ENCODE data around the gene GLDC. TPM values are rescaled to one million over a fixed set of nuclear protein-coding genes. Genes with fewer than 3 reads are reported as not detected.
"Not testable (repeated sequence)": the region's sequence is repeated elsewhere in the genome, so short reads cannot be mapped to it uniquely, and the experiment has no call there.

Gene GLDC
- total and polyA plus RNA-seq, 5 experiments from 2014 or later = 0.62 TPM; not detected in 4

DNA sequence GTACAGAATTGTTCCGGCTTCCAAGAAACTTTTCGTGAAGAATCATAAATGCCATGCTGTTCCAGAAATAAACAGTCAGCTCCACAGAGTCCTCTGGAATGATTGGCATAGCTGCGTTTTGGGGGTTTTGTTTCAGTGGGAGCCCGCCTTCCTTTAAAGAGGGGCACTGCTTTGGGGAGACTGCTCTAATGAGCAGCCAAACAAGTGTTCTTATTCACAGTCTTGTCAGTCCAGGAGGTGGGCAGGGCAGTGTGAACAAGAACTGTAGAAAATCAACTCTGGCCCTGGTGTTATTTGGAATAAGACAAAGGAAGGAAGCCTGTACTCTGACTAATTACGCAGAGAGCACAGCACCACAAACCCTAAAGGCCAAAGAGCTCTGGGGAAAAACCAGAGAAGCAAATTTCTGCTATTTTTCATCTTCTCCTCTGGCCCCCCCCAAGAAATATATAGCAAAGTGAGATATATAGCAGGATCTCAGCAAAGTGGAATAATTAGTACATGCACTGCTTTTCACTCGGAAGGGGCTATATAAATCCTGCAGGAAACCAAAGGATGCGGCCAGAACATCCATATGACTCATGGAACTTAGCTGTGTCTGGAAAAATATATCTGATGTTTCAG lies 92.9 kb downstream of the GLDC start:
- H3K27ac Mint-ChIP-seq = no peak overlapping the region
- DNase-seq (no peak), ATAC-seq (no peak)
- no peak overlapping the region for H3K4me3 Mint-ChIP-seq
- H3K36me3 Mint-ChIP-seq = no peaks in the 10 kb centered on the region
- POLR2A ChIA-PET = no interaction called here
- H3K27me3 Mint-ChIP-seq = peaks cover 0 to 4% (median 0%) of the 10 kb centered on the region in 5 donors
- no peaks in the 10 kb centered on the region for H3K9me3 Mint-ChIP-seq
- no peaks in the 10 kb centered on the region for H3K4me1 Mint-ChIP-seq

DNA sequence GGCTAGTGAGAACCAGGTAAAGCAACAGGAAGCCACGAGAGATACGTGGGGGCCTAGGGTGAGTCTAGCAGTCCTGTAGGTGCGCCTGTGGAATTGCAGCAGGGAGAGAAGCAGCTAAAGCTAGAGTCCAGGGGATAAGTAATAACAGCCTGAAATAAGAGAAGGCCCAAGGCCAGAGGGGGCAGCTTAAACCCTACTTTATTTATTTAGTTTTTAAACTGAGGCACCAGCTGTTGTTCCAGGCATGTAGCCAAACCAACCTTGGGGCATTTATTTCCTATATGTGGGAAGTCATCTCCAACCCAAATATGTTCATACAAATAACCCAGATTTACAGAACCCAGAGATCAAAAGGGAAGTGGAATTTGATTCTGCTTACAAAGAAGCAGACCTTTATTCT lies 93.5 kb downstream of the GLDC start:
- no peaks in the 10 kb centered on the region for H3K9me3 Mint-ChIP-seq
- no peaks in the 10 kb centered on the region for H3K4me1 Mint-ChIP-seq
- H3K27me3 Mint-ChIP-seq = peaks cover 0 to 4% (median 0%) of the 10 kb centered on the region in 5 donors
- no peak for ATAC-seq
- POLR2A ChIA-PET = no interaction called here
- no peak overlapping the region for H3K4me3 Mint-ChIP-seq
- no peak for DNase-seq
- no peaks in the 10 kb centered on the region for H3K36me3 Mint-ChIP-seq
- H3K27ac Mint-ChIP-seq = no peak overlapping the region

DNA sequence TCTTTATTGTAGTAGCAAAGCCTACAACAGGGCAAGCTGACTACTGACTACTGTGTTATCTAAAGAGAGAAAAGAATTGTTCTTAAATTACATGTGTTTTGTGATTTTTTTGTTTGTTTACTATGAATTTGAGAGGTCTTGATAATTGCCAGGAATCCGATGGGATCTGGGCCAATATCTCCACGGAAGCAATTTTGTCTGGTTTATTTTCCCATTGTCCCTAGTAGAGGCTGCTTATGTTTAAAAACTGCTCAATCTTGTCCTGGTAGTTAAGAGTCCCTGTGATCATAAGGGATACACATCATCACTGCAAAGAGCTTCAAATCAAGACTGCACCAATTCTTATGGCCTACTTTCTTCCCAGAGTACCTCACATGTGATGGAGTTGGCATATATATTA lies 94.4 kb downstream of the GLDC start:
- no peaks in the 10 kb centered on the region for H3K9me3 Mint-ChIP-seq
- ATAC-seq = no peak
- peaks cover 0 to 2% (median 0%) of the 10 kb centered on the region in 5 donors for H3K27me3 Mint-ChIP-seq
- no peaks in the 10 kb centered on the region for H3K4me1 Mint-ChIP-seq
- peak overlapping the region in 1 of 10 donors; percentile 3 for H3K27ac Mint-ChIP-seq
- H3K4me3 Mint-ChIP-seq = no peak overlapping the region
- POLR2A ChIA-PET = no interaction called here
- H3K36me3 Mint-ChIP-seq = no peaks in the 10 kb centered on the region
- no peak for DNase-seq

GRCh38 chr9:6549106-6549800 lies 96.3 kb downstream of the GLDC start:
- POLR2A ChIA-PET = no interaction called here
- Mint-ChIP-seq H3K9me3 (no peaks in the 10 kb centered on the region), H3K4me3 (no peak overlapping the region), H3K27me3 (peaks cover 0 to 1% (median 0%) of the 10 kb centered on the region in 5 donors), H3K36me3 (no peaks in the 10 kb centered on the region), H3K27ac (no peak overlapping the region), H3K4me1 (no peaks in the 10 kb centered on the region)
- ATAC-seq (no peak), DNase-seq (no peak)

DNA sequence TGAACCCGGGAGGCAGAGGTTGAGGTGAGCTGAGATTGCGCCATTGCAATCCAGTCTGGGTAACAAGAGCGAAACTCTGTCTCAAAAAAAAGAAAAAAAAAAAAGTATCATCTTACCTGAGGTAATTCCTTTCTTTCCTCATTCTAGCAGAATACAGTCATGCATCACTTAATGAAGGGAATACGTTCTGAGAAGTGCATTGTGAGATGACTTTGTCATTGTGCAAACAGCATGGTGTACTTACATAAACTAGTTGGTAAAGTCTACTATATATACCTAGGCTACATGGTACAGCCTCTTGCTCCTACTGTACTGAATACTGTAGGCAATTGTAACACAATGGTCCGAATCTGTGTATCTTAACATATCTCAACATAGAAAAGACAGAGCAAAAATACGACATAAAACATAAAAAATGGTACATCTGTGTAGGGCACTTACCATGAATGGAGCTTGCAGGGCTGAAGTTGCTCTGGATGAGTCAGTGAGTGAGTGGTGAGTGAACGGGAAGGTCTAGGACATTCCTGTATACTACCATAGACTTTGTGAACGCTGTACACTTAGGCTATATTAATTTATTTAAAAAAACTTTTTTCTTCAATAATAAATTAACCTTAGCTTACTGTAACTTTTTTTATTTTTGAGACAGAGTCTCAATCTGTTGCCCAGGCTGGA lies 100.4 kb downstream of the GLDC start:
- Mint-ChIP-seq H3K27ac (no peak overlapping the region), H3K36me3 (no peaks in the 10 kb centered on the region), H3K27me3 (peaks cover 0 to 2% (median 0%) of the 10 kb centered on the region in 5 donors), H3K4me3 (no peak overlapping the region), H3K9me3 (no peaks in the 10 kb centered on the region), H3K4me1 (no peaks in the 10 kb centered on the region)
- DNase-seq = no peak
- POLR2A ChIA-PET = no interaction called here
- ATAC-seq = no peak

- no peak for DNase-seq
- Mint-ChIP-seq H3K36me3 (no peaks in the 10 kb centered on the region), H3K9me3 (no peaks in the 10 kb centered on the region), H3K4me3 (no peak overlapping the region), H3K27ac (peak overlapping the region in 1 of 10 donors; percentile 7), H3K4me1 (no peaks in the 10 kb centered on the region), H3K27me3 (peaks cover 0 to 4% (median 2%) of the 10 kb centered on the region in 5 donors)
- no peak for ATAC-seq
- POLR2A ChIA-PET = no interaction called here
These were observed 102.3 kb downstream of the GLDC start for GRCh38 chr9:6543204-6543603.

DNA sequence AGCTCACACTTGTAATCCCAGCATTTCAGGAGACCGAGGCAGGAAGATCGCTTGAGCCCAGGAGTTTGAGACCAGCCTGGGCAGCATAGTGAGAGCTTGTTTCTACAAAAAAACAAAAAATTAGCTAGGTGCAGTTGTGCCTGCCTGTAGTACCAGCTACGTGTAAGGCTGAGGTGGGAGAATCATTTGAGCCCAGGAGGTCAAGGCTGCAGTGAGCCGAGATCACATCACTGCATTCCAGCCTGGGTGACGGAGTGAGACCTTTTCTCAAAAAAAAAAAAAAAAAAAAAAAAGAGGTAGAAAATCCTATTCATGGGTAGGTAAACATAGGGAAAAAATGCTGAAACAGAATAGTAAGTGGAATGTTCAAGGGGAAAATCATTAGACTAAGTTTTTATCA lies 102.9 kb downstream of the GLDC start:
- H3K9me3 Mint-ChIP-seq, POLR2A ChIA-PET, H3K4me1 Mint-ChIP-seq, H3K4me3 Mint-ChIP-seq, H3K27me3 Mint-ChIP-seq, H3K36me3 Mint-ChIP-seq, DNase-seq, ATAC-seq: not testable (repeated sequence)
- H3K27ac Mint-ChIP-seq = peak overlapping the region in 1 of 10 donors; percentile 7

DNA sequence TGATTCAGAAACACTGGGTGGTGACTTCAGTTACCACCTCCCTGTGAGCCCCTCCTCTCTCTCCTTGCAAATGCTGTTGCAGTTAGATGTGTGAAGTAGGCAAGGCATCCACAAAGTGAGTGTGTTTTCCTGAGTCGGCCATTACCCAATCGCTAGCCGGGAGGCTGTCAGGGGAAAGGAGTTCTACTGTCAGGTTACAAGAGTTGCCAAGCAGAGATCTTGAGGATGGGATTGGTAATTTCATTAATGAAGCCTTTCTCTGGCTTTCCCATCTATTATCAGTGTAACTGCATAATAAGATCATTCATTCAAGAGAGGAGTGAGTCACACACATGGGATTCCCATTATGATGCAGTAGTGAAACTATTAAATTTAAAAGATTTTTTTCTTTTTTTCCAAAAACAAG lies 106.9 kb downstream of the GLDC start:
- ATAC-seq (no peak), DNase-seq (no peak)
- H3K36me3 Mint-ChIP-seq = no peaks in the 10 kb centered on the region
- no peaks in the 10 kb centered on the region for H3K9me3 Mint-ChIP-seq
- no peaks in the 10 kb centered on the region for H3K4me1 Mint-ChIP-seq
- H3K27ac Mint-ChIP-seq = no peak overlapping the region
- POLR2A ChIA-PET = no interaction called here
- peaks cover 0 to 9% (median 6%) of the 10 kb centered on the region in 5 donors for H3K27me3 Mint-ChIP-seq
- no peak overlapping the region for H3K4me3 Mint-ChIP-seq

DNA sequence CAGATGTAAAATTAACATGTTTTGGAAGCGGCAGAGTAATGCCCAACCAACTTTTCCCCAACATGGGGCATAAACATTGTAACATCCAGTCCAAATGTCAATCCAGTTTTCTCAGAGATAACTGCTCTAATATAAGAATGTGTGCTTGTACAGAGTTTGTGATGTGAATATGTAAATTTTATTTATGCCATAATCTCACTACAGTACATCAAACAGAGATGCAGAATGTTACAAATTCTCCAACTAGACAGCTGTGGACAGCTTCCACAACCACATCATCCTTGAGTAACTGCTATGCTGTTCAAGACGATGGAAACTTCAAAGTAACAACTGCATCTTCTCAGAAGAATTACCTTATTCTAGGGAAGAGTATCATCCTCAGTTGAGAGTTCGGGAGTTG lies 109.9 kb downstream of the GLDC start:
- H3K4me1 Mint-ChIP-seq = no peaks in the 10 kb centered on the region
- POLR2A ChIA-PET = no interaction called here
- ATAC-seq (no peak), DNase-seq (no peak)
- H3K27me3 Mint-ChIP-seq = peaks cover 0 to 9% (median 5%) of the 10 kb centered on the region in 5 donors
- H3K36me3 Mint-ChIP-seq = no peaks in the 10 kb centered on the region
- H3K27ac Mint-ChIP-seq = no peak overlapping the region
- H3K4me3 Mint-ChIP-seq = no peak overlapping the region
- H3K9me3 Mint-ChIP-seq = no peaks in the 10 kb centered on the region

DNA sequence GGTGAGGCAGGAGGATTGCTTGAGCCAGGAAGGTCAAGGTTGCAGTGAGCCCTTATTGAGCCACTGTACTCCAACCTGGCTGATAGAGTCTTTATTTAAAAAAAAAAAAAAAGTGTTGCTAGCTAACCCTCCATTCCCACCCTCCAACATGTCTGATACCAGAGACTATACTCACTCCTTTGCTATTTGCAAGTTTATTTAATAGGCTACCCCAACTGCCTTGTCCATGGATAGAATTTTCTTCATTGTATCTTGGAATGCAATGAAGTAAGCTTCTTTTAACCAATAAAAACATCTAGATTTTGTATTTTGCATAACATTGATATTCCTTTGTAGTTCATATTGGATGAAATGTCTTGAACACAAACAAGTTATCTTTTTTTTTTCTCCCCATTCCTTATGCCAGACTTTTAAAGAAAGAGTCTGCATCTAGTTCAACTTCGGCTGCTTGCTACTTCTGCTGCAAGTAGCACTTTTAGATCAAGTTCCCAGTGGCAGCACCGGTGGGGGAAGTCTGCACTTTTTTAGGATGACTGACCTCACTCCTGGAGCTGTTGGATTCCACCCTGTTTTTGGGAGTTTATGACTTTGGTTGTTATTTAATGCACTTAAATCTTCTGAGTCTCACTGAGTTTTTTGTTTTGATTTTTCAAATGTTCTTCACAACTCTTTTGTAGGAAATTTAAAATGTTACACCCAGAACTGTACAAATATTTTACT lies 120.0 kb downstream of the GLDC start:
- Mint-ChIP-seq H3K36me3 (peaks cover 18 to 34% (median 27%) of the 10 kb centered on the region in 3 donors), H3K4me1 (no peaks in the 10 kb centered on the region), H3K27ac (no peak overlapping the region), H3K27me3 (no peaks in the 10 kb centered on the region), H3K9me3 (peaks cover 3 to 26% (median 10%) of the 10 kb centered on the region in 9 donors), H3K4me3 (no peak overlapping the region)
- no peak for ATAC-seq
- no peak for DNase-seq
- POLR2A ChIA-PET = interaction anchor here (0.7 kb wide), 2 partner anchors 79 to 236 kb away, joined by 3 to 4 read pairs; no protein-coding TSS in a partner anchor

GRCh38 chr9:6522263-6522662 lies 123.3 kb downstream of the GLDC start:
- ATAC-seq (no peak), DNase-seq (no peak)
- H3K27ac Mint-ChIP-seq = no peak overlapping the region
- H3K9me3 Mint-ChIP-seq = peaks cover 3 to 26% (median 10%) of the 10 kb centered on the region in 9 donors
- H3K36me3 Mint-ChIP-seq = peaks cover 18 to 45% (median 41%) of the 10 kb centered on the region in 3 donors
- H3K4me1 Mint-ChIP-seq = no peaks in the 10 kb centered on the region
- H3K27me3 Mint-ChIP-seq = no peaks in the 10 kb centered on the region
- no peak overlapping the region for H3K4me3 Mint-ChIP-seq
- POLR2A ChIA-PET = no interaction called here

DNA sequence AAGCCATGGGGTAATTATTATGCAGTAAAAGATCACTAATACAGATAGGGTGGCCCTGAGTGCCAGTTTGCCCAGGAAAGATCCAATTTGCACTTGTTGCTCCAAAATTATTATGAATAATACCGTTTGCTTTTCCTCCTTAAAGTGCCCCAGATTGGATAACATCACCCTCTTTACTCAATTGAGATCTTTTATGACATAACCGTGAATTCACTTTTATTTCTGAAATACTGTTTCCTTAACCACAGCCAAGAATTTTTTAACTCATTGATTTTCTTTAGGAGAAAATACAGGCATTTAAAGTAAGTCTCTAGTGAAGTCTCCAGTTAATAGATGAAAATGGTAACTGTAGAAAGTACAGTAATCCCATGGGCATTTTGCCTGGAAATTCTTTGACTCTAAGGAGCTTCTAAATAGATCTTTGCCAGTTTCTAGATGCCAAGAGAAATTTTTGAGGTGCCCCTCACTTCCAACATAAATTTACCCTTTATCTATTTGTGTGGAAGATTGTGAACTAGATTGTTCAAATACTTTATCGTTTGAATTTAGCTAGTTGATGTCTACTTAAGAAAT lies 133.4 kb downstream of the GLDC start:
- DNase-seq (no peak), ATAC-seq (no peak)
- no peaks in the 10 kb centered on the region for H3K27me3 Mint-ChIP-seq
- peaks cover 0 to 7% (median 3%) of the 10 kb centered on the region in 9 donors for H3K9me3 Mint-ChIP-seq
- H3K36me3 Mint-ChIP-seq = peaks cover 11 to 28% (median 23%) of the 10 kb centered on the region in 3 donors
- POLR2A ChIA-PET = no interaction called here
- H3K27ac Mint-ChIP-seq = peak overlapping the region in 1 of 10 donors; percentile 27
- H3K4me3 Mint-ChIP-seq = no peak overlapping the region
- peaks cover 0 to 2% (median under 1%) of the 10 kb centered on the region in 4 donors for H3K4me1 Mint-ChIP-seq

All from naive thymus-derived CD8-positive, alpha-beta T cell (primary cell).